CD14-positive monocyte (primary cell): ENCODE measurements around the gene FBXO17. TPM values are rescaled to one million over a fixed set of nuclear protein-coding genes. Genes with fewer than 3 reads are reported as not detected.
A peak's percentile ranks its signal among the peaks of the same experiment; 100 is the strongest.
"Not testable (repeated sequence)": the region's sequence is repeated elsewhere in the genome, so short reads cannot be mapped to it uniquely, and the experiment has no call there.

ENCODE experiments used
- DNase-seq, 3 donors: peaks; one replicate each; pipeline ENCODE4 v3.0.0-alpha.2; 2011 to 2022
- H2AFZ ChIP-seq: 2 replicates; pipeline ENCODE4 v1.6.0; 2012; ENCODE audit warnings: mild to moderate bottlenecking, low read depth, low read length, inconsistent platforms; ENCODE audit not compliant: insufficient read depth, poor library complexity, severe bottlenecking
- H3K27ac ChIP-seq, 2 donors: 1 replicate in 1 of 2; 2 replicates in 1 of 2; pipeline ENCODE4 v1.5.1; 2012 to 2013; ENCODE audit warnings: low read length in 2 of 2, control low read depth in 1 of 2, inconsistent platforms in 1 of 2, low read depth in 1 of 2, mild to moderate bottlenecking in 1 of 2
- H3K27me3 ChIP-seq, 2 donors: one replicate each; pipeline versions ENCODE4 v1.6.0 to v1.6.1; 2011 to 2013; ENCODE audit warnings: low read length in 2 of 2; ENCODE audit not compliant: control insufficient read depth in 2 of 2, insufficient read depth in 2 of 2
- H3K36me3 ChIP-seq, 2 donors: replicated peaks in 1 of 2; 1 replicate in 1 of 2; 2 replicates in 1 of 2; pipeline versions ENCODE4 v1.5.1 to v1.6.1; 2012 to 2013; ENCODE audit warnings: low read length in 2 of 2, control low read depth in 1 of 2, inconsistent platforms in 1 of 2, mild to moderate bottlenecking in 1 of 2; ENCODE audit not compliant: insufficient read depth in 2 of 2, control insufficient read depth in 1 of 2
- H3K4me1 ChIP-seq, 2 donors: 1 replicate in 1 of 2; 2 replicates in 1 of 2; pipeline versions ENCODE4 v1.5.1 to v1.6.1; 2012 to 2013; ENCODE audit warnings: low read length in 2 of 2, control low read depth in 1 of 2, inconsistent platforms in 1 of 2, mild to moderate bottlenecking in 1 of 2, moderate library complexity in 1 of 2; ENCODE audit not compliant: insufficient read depth in 2 of 2, control insufficient read depth in 1 of 2
- H3K4me2 ChIP-seq: replicated peaks from 2 replicates; pipeline ENCODE3; 2012; ENCODE audit warnings: low read length, moderate library complexity, mild to moderate bottlenecking; ENCODE audit not compliant: poor library complexity, severe bottlenecking; ENCODE audit errors: extremely low read depth
- H3K4me3 ChIP-seq, 3 experiments: fragments of 200-600 bp in 1 of 3; sonication (generic) in 1 of 3; replicated peaks in 1 of 3; 1 replicate in 2 of 3; 2 replicates in 1 of 3; pipeline ENCODE4 v1.5.1; 2011 to 2013; ENCODE audit warnings: low read length in 3 of 3, mild to moderate bottlenecking in 3 of 3, control low read depth in 2 of 3, low read depth in 2 of 3, inconsistent platforms in 1 of 3, moderate library complexity in 1 of 3
- H3K79me2 ChIP-seq: 2 replicates; pipeline ENCODE4 v1.6.0; 2012; ENCODE audit warnings: mild to moderate bottlenecking, control low read depth, inconsistent platforms, low read length, moderate library complexity; ENCODE audit not compliant: insufficient read depth
- H3K9ac ChIP-seq: 2 replicates; pipeline ENCODE4 v1.6.0; 2017; ENCODE audit warnings: low read length, mild to moderate bottlenecking; ENCODE audit not compliant: insufficient read depth, poor library complexity, severe bottlenecking
- H3K9me3 ChIP-seq, 2 donors: replicated peaks in 1 of 2; 1 replicate in 1 of 2; 2 replicates in 1 of 2; pipeline versions ENCODE4 v1.5.1 to v1.6.1; 2012 to 2013; ENCODE audit warnings: low read length in 2 of 2, control low read depth in 1 of 2; ENCODE audit not compliant: control insufficient read depth in 1 of 2, insufficient read depth in 1 of 2
- H4K20me1 ChIP-seq: 2 replicates; pipeline ENCODE4 v1.6.0; 2012; ENCODE audit warnings: mild to moderate bottlenecking, low read length, control low read depth, moderate library complexity; ENCODE audit not compliant: insufficient read depth
- H3K27ac Mint-ChIP-seq, 7 donors: one replicate each; pipeline ENCODE4 v1.8.0; 2020; ENCODE audit warnings: mild to moderate bottlenecking in 7 of 7, mixed read lengths in 7 of 7, moderate library complexity in 6 of 7, inconsistent platforms in 2 of 7
- H3K27me3 Mint-ChIP-seq, 3 donors: one replicate each; pipeline ENCODE4 v1.8.0; 2021 to 2022; ENCODE audit warnings: low read depth in 3 of 3, mild to moderate bottlenecking in 3 of 3, mixed read lengths in 3 of 3, moderate library complexity in 3 of 3, inconsistent platforms in 1 of 3
- H3K36me3 Mint-ChIP-seq, 2 donors: one replicate each; pipeline ENCODE4 v1.8.0; 2020; ENCODE audit warnings: mixed read lengths in 2 of 2, inconsistent platforms in 1 of 2, mild to moderate bottlenecking in 1 of 2
- H3K4me1 Mint-ChIP-seq: one replicate; pipeline ENCODE4 v1.8.0; 2020; ENCODE audit warnings: mild to moderate bottlenecking, mixed read lengths
- H3K4me3 Mint-ChIP-seq, 2 donors: one replicate each; pipeline ENCODE4 v1.8.0; 2020; ENCODE audit warnings: mild to moderate bottlenecking in 2 of 2, mixed read lengths in 2 of 2, moderate library complexity in 1 of 2
- H3K9me3 Mint-ChIP-seq, 7 donors: one replicate each; pipeline ENCODE4 v1.8.0; 2020 to 2022; ENCODE audit warnings: mixed read lengths in 7 of 7, mild to moderate bottlenecking in 6 of 7, moderate library complexity in 6 of 7, inconsistent platforms in 2 of 7
- WGBS: methylation state at CpG from one replicate; pipeline ENCODE4 v1.1.5; 2013; ENCODE audit warnings: missing lambda C conversion rate; ENCODE audit not compliant: insufficient coverage; 5-methylcytosine and 5-hydroxymethylcytosine counted together
- intact Hi-C, 2 donors: fragments of 100-400 bp; cut with micrococcal nuclease; formaldehyde crosslinking; loops; one replicate each; pipeline versions ENCODE4 v1.15.0 to v1.15.1; 2023
- polyA plus RNA-seq, 3 donors: library from polyadenylated mRNA; depleted of rRNA in 1 of 3; unstranded in 2 of 3; stranded (reverse) in 1 of 3; fragments of 300-500 nt in 2 of 3; fragments of >200 nt in 1 of 3; fragmentation: Illumina TruSeq in 2 of 3; gene quantifications; 1 replicate in 2 of 3; 2 replicates in 1 of 3; pipeline ENCODE4 v1.2.3, GENCODE V29; 2012 to 2021
- TF ChIP-seq, protein P1 (sequence below): fragments of 200-600 bp; IDR thresholded peaks from one replicate; pipeline ENCODE4 v1.8.0; 2022; ENCODE audit warnings: antibody characterized with exemption, mild to moderate bottlenecking

The FBXO17 gene
- polyA plus RNA-seq, 3 donors = not detected

GRCh38 chr19:38993271-38993670 lies 17.7 kb upstream of the FBXO17 start:
- H3K4me3 ChIP-seq = no peak overlapping the region
- no peak overlapping the region for H3K4me2 ChIP-seq
- H3K9ac ChIP-seq = no peak overlapping the region
- intact Hi-C loops = no loop called here
- no peaks in the 10 kb centered on the region for H3K4me1 Mint-ChIP-seq
- no peaks in the 10 kb centered on the region for H4K20me1 ChIP-seq
- no peaks in the 10 kb centered on the region for H3K36me3 ChIP-seq
- peak in 1 of 3 donors; percentile 19 for DNase-seq
- no peaks in the 10 kb centered on the region for H3K36me3 Mint-ChIP-seq
- peak overlapping the region in 1 of 7 donors; percentile 68 for H3K27ac Mint-ChIP-seq
- H3K79me2 ChIP-seq = no peaks in the 10 kb centered on the region
- H3K4me3 Mint-ChIP-seq = no peak overlapping the region
- H3K4me1 ChIP-seq = no peaks in the 10 kb centered on the region
- TF ChIP-seq, protein P1, sequence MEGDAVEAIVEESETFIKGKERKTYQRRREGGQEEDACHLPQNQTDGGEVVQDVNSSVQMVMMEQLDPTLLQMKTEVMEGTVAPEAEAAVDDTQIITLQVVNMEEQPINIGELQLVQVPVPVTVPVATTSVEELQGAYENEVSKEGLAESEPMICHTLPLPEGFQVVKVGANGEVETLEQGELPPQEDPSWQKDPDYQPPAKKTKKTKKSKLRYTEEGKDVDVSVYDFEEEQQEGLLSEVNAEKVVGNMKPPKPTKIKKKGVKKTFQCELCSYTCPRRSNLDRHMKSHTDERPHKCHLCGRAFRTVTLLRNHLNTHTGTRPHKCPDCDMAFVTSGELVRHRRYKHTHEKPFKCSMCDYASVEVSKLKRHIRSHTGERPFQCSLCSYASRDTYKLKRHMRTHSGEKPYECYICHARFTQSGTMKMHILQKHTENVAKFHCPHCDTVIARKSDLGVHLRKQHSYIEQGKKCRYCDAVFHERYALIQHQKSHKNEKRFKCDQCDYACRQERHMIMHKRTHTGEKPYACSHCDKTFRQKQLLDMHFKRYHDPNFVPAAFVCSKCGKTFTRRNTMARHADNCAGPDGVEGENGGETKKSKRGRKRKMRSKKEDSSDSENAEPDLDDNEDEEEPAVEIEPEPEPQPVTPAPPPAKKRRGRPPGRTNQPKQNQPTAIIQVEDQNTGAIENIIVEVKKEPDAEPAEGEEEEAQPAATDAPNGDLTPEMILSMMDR = no peak
- 100% methylated on average over 1 of the region's 3 CpGs for WGBS
- H3K27ac ChIP-seq = no peak overlapping the region
- H3K9me3 Mint-ChIP-seq = peaks cover 0 to 6% (median 2%) of the 10 kb centered on the region in 7 donors
- no peaks in the 10 kb centered on the region for H3K9me3 ChIP-seq
- peaks cover 8 to 15% (median 11%) of the 10 kb centered on the region in 3 donors for H3K27me3 Mint-ChIP-seq
- no peak overlapping the region for H2AFZ ChIP-seq
- H3K27me3 ChIP-seq = no peaks in the 10 kb centered on the region

DNA sequence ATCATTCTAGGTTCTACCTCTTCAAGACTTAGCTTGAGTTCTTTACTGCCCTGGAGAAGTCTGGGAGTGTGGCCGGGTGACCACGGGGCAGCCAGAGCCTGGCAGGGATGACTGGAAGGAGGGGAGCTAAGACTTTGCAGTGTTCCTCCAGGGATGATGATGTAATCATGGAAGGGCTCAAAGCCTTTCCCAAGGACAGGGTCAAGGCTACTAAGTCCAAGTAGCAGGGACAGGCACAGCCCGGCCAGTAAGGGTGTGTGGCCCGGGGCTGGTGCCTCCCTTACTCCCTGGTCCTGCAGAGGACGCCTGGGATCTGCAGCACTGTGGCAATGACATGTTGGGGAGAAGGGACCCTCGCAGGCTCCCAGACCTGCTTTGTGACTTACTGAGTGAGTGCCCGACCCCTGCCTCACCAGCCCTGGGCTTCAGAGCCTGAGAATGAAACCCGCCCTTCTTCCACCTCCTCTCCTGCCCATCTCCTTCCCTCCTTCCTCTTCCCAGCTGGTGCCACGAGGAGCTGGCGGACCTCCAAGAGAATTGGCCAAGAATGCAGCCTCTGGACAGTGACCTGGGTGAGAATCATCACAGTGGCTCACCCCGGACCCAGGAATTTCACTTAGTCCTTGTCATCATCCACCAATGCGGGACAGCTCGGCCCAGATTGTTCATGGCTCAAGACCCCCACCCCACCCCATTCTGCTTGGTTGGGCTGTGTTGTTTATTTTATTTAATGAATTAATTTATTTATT lies 15.6 kb upstream of the FBXO17 start:
- no peak for DNase-seq
- TF ChIP-seq, protein P1 = no peak

DNA sequence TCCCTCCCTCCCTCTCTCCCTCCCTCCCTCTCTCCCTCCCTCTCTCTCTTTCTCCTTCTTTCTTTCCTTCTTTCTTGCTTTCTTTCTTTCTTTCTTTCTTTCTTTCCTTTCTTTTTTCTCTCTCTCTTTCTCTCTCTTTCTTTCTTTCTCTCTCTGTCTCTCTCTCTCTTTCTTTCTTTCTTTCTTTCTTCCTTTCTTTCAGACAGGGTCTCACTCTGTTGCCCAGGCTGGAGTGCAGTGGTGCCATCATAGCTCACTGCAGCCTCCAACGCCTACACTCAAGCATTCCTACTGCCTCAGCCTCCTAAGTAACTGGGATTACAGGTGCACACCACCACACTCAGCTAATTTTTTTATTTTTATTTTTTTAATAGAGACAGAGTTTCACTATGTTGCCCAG lies 14.1 kb upstream of the FBXO17 start:
- H2AFZ ChIP-seq, H3K4me2 ChIP-seq, H3K4me3 ChIP-seq, H3K9me3 ChIP-seq, H4K20me1 ChIP-seq, H3K36me3 ChIP-seq, H3K36me3 Mint-ChIP-seq, H3K27ac ChIP-seq, H3K79me2 ChIP-seq, H3K4me1 Mint-ChIP-seq, H3K27me3 ChIP-seq, intact Hi-C loops, H3K27ac Mint-ChIP-seq, H3K4me1 ChIP-seq, DNase-seq, H3K9ac ChIP-seq, H3K4me3 Mint-ChIP-seq: not testable (repeated sequence)
- no CpG with 5 or more reads among the region's 1 CpG for WGBS
- H3K9me3 Mint-ChIP-seq = peaks cover 0 to 12% (median 4%) of the 10 kb centered on the region in 7 donors
- H3K27me3 Mint-ChIP-seq = peaks cover 10 to 20% (median 13%) of the 10 kb centered on the region in 3 donors

More for the DNA sequence above, 15.6 kb upstream of the FBXO17 start:
- intact Hi-C loops = no loop called here
- H4K20me1 ChIP-seq = no peaks in the 10 kb centered on the region
- no peak overlapping the region for H3K4me2 ChIP-seq
- no peak overlapping the region for H3K9ac ChIP-seq
- H3K4me1 Mint-ChIP-seq = no peaks in the 10 kb centered on the region
- no peak overlapping the region for H2AFZ ChIP-seq
- H3K4me3 ChIP-seq = no peak overlapping the region
- H3K27me3 Mint-ChIP-seq = peaks cover 10 to 15% (median 10%) of the 10 kb centered on the region in 3 donors
- 74% methylated on average over 9 of the region's 13 CpGs for WGBS
- H3K27me3 ChIP-seq = no peaks in the 10 kb centered on the region
- H3K36me3 ChIP-seq = no peaks in the 10 kb centered on the region
- no peaks in the 10 kb centered on the region for H3K4me1 ChIP-seq
- no peaks in the 10 kb centered on the region for H3K9me3 ChIP-seq
- no peaks in the 10 kb centered on the region for H3K79me2 ChIP-seq
- H3K27ac ChIP-seq = no peak overlapping the region
- H3K36me3 Mint-ChIP-seq = no peaks in the 10 kb centered on the region
- peak overlapping the region in 1 of 2 donors; percentile 21 for H3K4me3 Mint-ChIP-seq
- H3K9me3 Mint-ChIP-seq = peaks cover 0 to 6% (median 2%) of the 10 kb centered on the region in 7 donors
- H3K27ac Mint-ChIP-seq = peak overlapping the region in 1 of 7 donors; percentile 57
